ENCODE data around the gene TTC16. TPM values are rescaled to one million over a fixed set of nuclear protein-coding genes. Genes with fewer than 3 reads are reported as not detected.

Gene TTC16
- total and polyA plus RNA-seq, 2 donors (not counting 3 experiments of a cell fraction or from before 2014, with no cell fraction given): not detected

GRCh38 chr9:127703289-127703946 is 12.5 kb upstream of the TTC16 start:
- Histone ChIP-seq H3K4me2 (ENCODE audit: insufficient read depth, low read length) (no peak overlapping the region), H3K4me1 (ENCODE audit: control insufficient read depth, extremely low read depth, insufficient read depth, low read length) (no peaks in the 10 kb centered on the region), H3K36me3 (ENCODE audit: control insufficient read depth in 2 of 2, extremely low read depth in 1 of 2, insufficient read depth in 2 of 2, low read length in 2 of 2) (no peaks in the 10 kb centered on the region), H3K9ac (replicated peaks; ENCODE audit: extremely low read depth, insufficient read depth, low read length) (no peak overlapping the region), H4K20me1 (replicated peaks; ENCODE audit: control insufficient read depth, extremely low read depth, insufficient read depth, low read length) (no peaks in the 10 kb centered on the region), H3K27ac (ENCODE audit: insufficient read depth, low read depth, low read length) (no peak overlapping the region), H3K27me3 (ENCODE audit: control insufficient read depth in 2 of 2, insufficient read depth in 2 of 2, low read length in 2 of 2) (no peaks in the 10 kb centered on the region), H3K79me2 (ENCODE audit: control insufficient read depth, insufficient read depth, low read length) (no peaks in the 10 kb centered on the region), H2AFZ (ENCODE audit: low read depth, low read length) (no peak overlapping the region), H3K4me3 (replicated peaks in 1 of 3; ENCODE audit: insufficient read depth in 1 of 3, low read depth in 1 of 3, low read length in 3 of 3) (no peak overlapping the region), H3K9me1 (replicated peaks; ENCODE audit: control insufficient read depth, extremely low read depth, insufficient read depth, low read length) (no peaks in the 10 kb centered on the region), H3K9me3 (replicated peaks; ENCODE audit: control insufficient read depth, insufficient read depth, low read length) (no peaks in the 10 kb centered on the region)
- BruUV-seq (replicated peaks): no TSS peak
- dilution Hi-C loops (cut with MboI; ENCODE audit: extremely low pct_ligation_motif_present, low sequenced_read_pairs) (no loop called here), intact Hi-C loops (cut with micrococcal nuclease) (no loop called here)
- no peak for FAIRE-seq
- DNase-seq (ENCODE audit: low read depth, low spot score): no peak
- TF ChIP-seq FOS (IDR thresholded peaks at IDR 0.05; ENCODE audit: borderline replicate concordance, insufficient read depth, low read length) (no peak), GATA2 (IDR thresholded peaks at IDR 0.05; ENCODE audit: insufficient read depth, insufficient read length, low read depth, low read length) (no peak), POLR2AphosphoS5 (IDR thresholded peaks at IDR 0.05; ENCODE audit: insufficient read depth, low read depth, low read length) (no peak), JUN (IDR thresholded peaks at IDR 0.05; ENCODE audit: borderline replicate concordance, insufficient read depth, insufficient read length, low read depth) (no peak), MYC (IDR thresholded peaks at IDR 0.05; ENCODE audit: low read depth, low read length) (no peak), POLR2A (IDR thresholded peaks at IDR 0.05; ENCODE audit: low read depth, low read length) (no peak), EZH2 (IDR thresholded peaks at IDR 0.05; ENCODE audit: borderline replicate concordance, low read depth, low read length, severe bottlenecking) (no peak)
- POLR2A ChIA-PET: no interaction called here
- CTCF ChIA-PET: interaction anchor here (0.8 to 0.9 kb wide), 2 partner anchors 12 to 31 kb away, joined by 3 read pairs; partner anchors contain the start of genes PTRH1 and TOR2A
